ENCODE data around the gene XYLT1. TPM values are rescaled to one million over a fixed set of nuclear protein-coding genes. Genes with fewer than 3 reads are reported as not detected.

XYLT1 gene
- total RNA-seq, 1 experiment from 2014 or later: 12.5 TPM

GRCh38 chr16:17368446-17368845 lies 102.3 kb downstream of the XYLT1 start:
- no peaks in the 10 kb centered on the region for H3K4me1 Mint-ChIP-seq (ENCODE audit: low read depth, unreplicated experiment)

GRCh38 chr16:17367923-17368322 lies 102.8 kb downstream of the XYLT1 start:
- no TSS peak for BruUV-seq (replicated peaks)
- no peak overlapping the region for H3K27ac Mint-ChIP-seq (ENCODE audit: unreplicated experiment)
- no peaks in the 10 kb centered on the region for H3K4me1 Mint-ChIP-seq (ENCODE audit: low read depth, unreplicated experiment)
- intact Hi-C loops (cut with micrococcal nuclease; ENCODE audit: unreplicated experiment): no loop called here
- no peak for TF ChIP-seq CTCF (IDR thresholded peaks at IDR 0.05; ENCODE audit: insufficient read depth in 1 of 2, low read depth in 1 of 2, low read length in 1 of 2, severe bottlenecking in 1 of 2, unreplicated experiment in 1 of 2)
- Histone ChIP-seq H3K9me3 (no peaks in the 10 kb centered on the region), H3K4me3 (ENCODE audit: low read depth, low read length) (no peak overlapping the region), H3K4me1 (no peaks in the 10 kb centered on the region), H3K27me3 (replicated peaks; ENCODE audit: control insufficient read depth, insufficient read depth, low read length) (no peaks in the 10 kb centered on the region), H3K36me3 (ENCODE audit: control insufficient read depth, insufficient read depth, low read length) (no peaks in the 10 kb centered on the region)
- no peak for DNase-seq
- H3K27me3 Mint-ChIP-seq (ENCODE audit: insufficient read depth, unreplicated experiment): no peaks in the 10 kb centered on the region
- no peak overlapping the region for H3K4me3 Mint-ChIP-seq (ENCODE audit: unreplicated experiment)
- ChIA-PET CTCF (no interaction called here), POLR2A (no interaction called here)
- H3K36me3 Mint-ChIP-seq (ENCODE audit: insufficient read depth, unreplicated experiment): no peaks in the 10 kb centered on the region
- no peaks in the 10 kb centered on the region for H3K9me3 Mint-ChIP-seq (ENCODE audit: unreplicated experiment)

More at GRCh38 chr16:17368446-17368845, 102.3 kb downstream of the XYLT1 start:
- intact Hi-C loops (cut with micrococcal nuclease; ENCODE audit: unreplicated experiment): no loop called here
- no peaks in the 10 kb centered on the region for H3K4me1 ChIP-seq
- H3K4me3 Mint-ChIP-seq (ENCODE audit: unreplicated experiment): no peak overlapping the region
- TF ChIP-seq CTCF (IDR thresholded peaks at IDR 0.05; ENCODE audit: insufficient read depth in 1 of 2, low read depth in 1 of 2, low read length in 1 of 2, severe bottlenecking in 1 of 2, unreplicated experiment in 1 of 2): no peak
- no peak for DNase-seq
- no peak overlapping the region for H3K4me3 ChIP-seq (ENCODE audit: low read depth, low read length)
- BruUV-seq (replicated peaks): no TSS peak
- ChIA-PET CTCF (no interaction called here), POLR2A (no interaction called here)
- no peaks in the 10 kb centered on the region for H3K27me3 ChIP-seq (replicated peaks; ENCODE audit: control insufficient read depth, insufficient read depth, low read length)
- H3K36me3 Mint-ChIP-seq (ENCODE audit: insufficient read depth, unreplicated experiment): no peaks in the 10 kb centered on the region
- no peaks in the 10 kb centered on the region for H3K9me3 ChIP-seq
- H3K27me3 Mint-ChIP-seq (ENCODE audit: insufficient read depth, unreplicated experiment): no peaks in the 10 kb centered on the region
- no peaks in the 10 kb centered on the region for H3K9me3 Mint-ChIP-seq (ENCODE audit: unreplicated experiment)
- no peaks in the 10 kb centered on the region for H3K36me3 ChIP-seq (ENCODE audit: control insufficient read depth, insufficient read depth, low read length)
- no peak overlapping the region for H3K27ac Mint-ChIP-seq (ENCODE audit: unreplicated experiment)

GRCh38 chr16:17367036-17367435 lies 103.7 kb downstream of the XYLT1 start:
- no peaks in the 10 kb centered on the region for H3K4me1 Mint-ChIP-seq (ENCODE audit: low read depth, unreplicated experiment)
- ChIA-PET CTCF (no interaction called here), POLR2A (no interaction called here)
- H3K9me3 ChIP-seq: no peaks in the 10 kb centered on the region
- TF ChIP-seq CTCF (IDR thresholded peaks at IDR 0.05; ENCODE audit: insufficient read depth in 1 of 2, low read depth in 1 of 2, low read length in 1 of 2, severe bottlenecking in 1 of 2, unreplicated experiment in 1 of 2): no peak
- no peaks in the 10 kb centered on the region for H3K4me1 ChIP-seq
- no peaks in the 10 kb centered on the region for H3K27me3 Mint-ChIP-seq (ENCODE audit: insufficient read depth, unreplicated experiment)
- H3K36me3 Mint-ChIP-seq (ENCODE audit: insufficient read depth, unreplicated experiment): no peaks in the 10 kb centered on the region
- no peak overlapping the region for H3K27ac Mint-ChIP-seq (ENCODE audit: unreplicated experiment)
- no peaks in the 10 kb centered on the region for H3K9me3 Mint-ChIP-seq (ENCODE audit: unreplicated experiment)
- H3K4me3 Mint-ChIP-seq (ENCODE audit: unreplicated experiment): no peak overlapping the region
- no TSS peak for BruUV-seq (replicated peaks)
- no peaks in the 10 kb centered on the region for H3K27me3 ChIP-seq (replicated peaks; ENCODE audit: control insufficient read depth, insufficient read depth, low read length)
- intact Hi-C loops (cut with micrococcal nuclease; ENCODE audit: unreplicated experiment): no loop called here
- no peak for DNase-seq
- no peaks in the 10 kb centered on the region for H3K36me3 ChIP-seq (ENCODE audit: control insufficient read depth, insufficient read depth, low read length)
- no peak overlapping the region for H3K4me3 ChIP-seq (ENCODE audit: low read depth, low read length)
